OCI-LY7 (cell line): ENCODE data around the gene DCAF7. TPM values are rescaled to one million over a fixed set of nuclear protein-coding genes. Genes with fewer than 3 reads are reported as not detected.

Source experiments
- BruUV-seq: library from RNA; stranded (reverse); fragments of 400-500 nt; replicated peaks from 2 replicates; lab custom pipeline; 2021; lab: Mats Ljungman, UMichigan
- CTCF ChIA-PET: fragments of 300-600 bp; sonication (Branson Sonifier 250); formaldehyde crosslinking; loops from one replicate; lab custom pipeline; 2022; ENCODE audit warnings: antibody characterized with exemption; ENCODE audit not compliant: unreplicated experiment; lab: Charles Lee
- POLR2A ChIA-PET: fragments of 300-600 bp; sonication (Branson Sonifier 250); formaldehyde crosslinking; loops from one replicate; lab custom pipeline; 2022; ENCODE audit warnings: antibody characterized with exemption; lab: Charles Lee
- DNase-seq: peaks from one replicate; pipeline ENCODE4 v3.0.0-alpha.2; 2015; ENCODE audit warnings: low spot score
- H2AFZ ChIP-seq: fragments of 200-600 bp; sonication (generic), shearing (Covaris generic); 2 replicates; pipeline ENCODE4 v1.6.1; 2014; ENCODE audit warnings: mild to moderate bottlenecking, antibody characterized with exemption, low read length, moderate library complexity
- H3K27ac ChIP-seq: fragments of 200-600 bp; sonication (generic); 2 replicates; pipeline ENCODE4 v1.5.1; 2014; ENCODE audit warnings: mixed run types, low read depth, mild to moderate bottlenecking, moderate library complexity, low read length, inconsistent platforms; ENCODE audit not compliant: poor library complexity, severe bottlenecking
- H3K36me3 ChIP-seq: fragments of 200-600 bp; sonication (generic); 2 replicates; pipeline ENCODE4 v1.6.1; 2014; ENCODE audit warnings: mild to moderate bottlenecking, antibody characterized with exemption, low read length, moderate library complexity, mixed read lengths; ENCODE audit not compliant: insufficient read depth
- H3K4me1 ChIP-seq: fragments of 200-600 bp; sonication (generic); 2 replicates; pipeline ENCODE4 v1.5.1; 2014; ENCODE audit warnings: mild to moderate bottlenecking, low read length; ENCODE audit not compliant: insufficient read depth, poor library complexity, severe bottlenecking
- H3K4me2 ChIP-seq: fragments of 200-600 bp; sonication (generic); 2 replicates; pipeline ENCODE4 v1.6.1; 2014; ENCODE audit warnings: mild to moderate bottlenecking, low read length
- H3K4me3 ChIP-seq: fragments of 200-600 bp; sonication (generic); 2 replicates; pipeline ENCODE4 v1.5.1; 2014; ENCODE audit warnings: mild to moderate bottlenecking, low read depth, low read length; ENCODE audit not compliant: poor library complexity, severe bottlenecking
- H3K79me2 ChIP-seq: fragments of 200-600 bp; sonication (generic); 2 replicates; pipeline ENCODE4 v1.6.1; 2016; ENCODE audit warnings: low read depth, mild to moderate bottlenecking, low read length, moderate library complexity, mixed read lengths; ENCODE audit not compliant: insufficient read depth
- H3K9me2 ChIP-seq: fragments of 200-600 bp; sonication (generic); 2 replicates; pipeline ENCODE4 v1.6.1; 2016; ENCODE audit warnings: mild to moderate bottlenecking, low read length, mixed read lengths; ENCODE audit not compliant: insufficient read depth
- H3K9me3 ChIP-seq: fragments of 200-600 bp; sonication (generic); 2 replicates; pipeline ENCODE4 v1.6.1; 2014; ENCODE audit warnings: mild to moderate bottlenecking, mixed run types, low read length, mixed read lengths
- H4K20me1 ChIP-seq: fragments of 200-600 bp; sonication (generic); 2 replicates; pipeline ENCODE4 v1.6.1; 2014; ENCODE audit warnings: mild to moderate bottlenecking, antibody characterized with exemption, low read length, moderate library complexity, mixed read lengths; ENCODE audit not compliant: insufficient read depth
- EZH2phosphoT487 ChIP-seq: fragments of 200-600 bp; sonication (generic); IDR thresholded peaks from 2 replicates; pipeline ENCODE4 v1.6.1; 2018; ENCODE audit warnings: low read depth, borderline replicate concordance, mild to moderate bottlenecking, mixed run types, antibody characterized with exemption, low read length, moderate library complexity, mixed read lengths
- intact Hi-C: fragments of 100-400 bp; cut with micrococcal nuclease; formaldehyde crosslinking; loops from one replicate; pipeline ENCODE4 v1.10.0; 2022; ENCODE audit not compliant: unreplicated experiment
- total RNA-seq, 2 experiments: library from RNA; depleted of rRNA in 1 of 2; stranded (reverse); fragments of >200 nt in 1 of 2; shearing (Covaris generic) in 1 of 2; gene quantifications; 2 replicates each; pipeline ENCODE4 v1.2.3, GENCODE V29; 2014 to 2022
- TF ChIP-seq, protein P1 (sequence below): fragments of 200-600 bp; sonication (generic); conservative IDR thresholded peaks from 2 replicates; pipeline ENCODE4 v1.5.1; 2014; ENCODE audit warnings: mild to moderate bottlenecking, antibody characterized with exemption, low read length, moderate library complexity, mixed read lengths

DCAF7 gene
- total RNA-seq, 2 experiments from 2014 or later: 46.4 to 121 TPM

DNA sequence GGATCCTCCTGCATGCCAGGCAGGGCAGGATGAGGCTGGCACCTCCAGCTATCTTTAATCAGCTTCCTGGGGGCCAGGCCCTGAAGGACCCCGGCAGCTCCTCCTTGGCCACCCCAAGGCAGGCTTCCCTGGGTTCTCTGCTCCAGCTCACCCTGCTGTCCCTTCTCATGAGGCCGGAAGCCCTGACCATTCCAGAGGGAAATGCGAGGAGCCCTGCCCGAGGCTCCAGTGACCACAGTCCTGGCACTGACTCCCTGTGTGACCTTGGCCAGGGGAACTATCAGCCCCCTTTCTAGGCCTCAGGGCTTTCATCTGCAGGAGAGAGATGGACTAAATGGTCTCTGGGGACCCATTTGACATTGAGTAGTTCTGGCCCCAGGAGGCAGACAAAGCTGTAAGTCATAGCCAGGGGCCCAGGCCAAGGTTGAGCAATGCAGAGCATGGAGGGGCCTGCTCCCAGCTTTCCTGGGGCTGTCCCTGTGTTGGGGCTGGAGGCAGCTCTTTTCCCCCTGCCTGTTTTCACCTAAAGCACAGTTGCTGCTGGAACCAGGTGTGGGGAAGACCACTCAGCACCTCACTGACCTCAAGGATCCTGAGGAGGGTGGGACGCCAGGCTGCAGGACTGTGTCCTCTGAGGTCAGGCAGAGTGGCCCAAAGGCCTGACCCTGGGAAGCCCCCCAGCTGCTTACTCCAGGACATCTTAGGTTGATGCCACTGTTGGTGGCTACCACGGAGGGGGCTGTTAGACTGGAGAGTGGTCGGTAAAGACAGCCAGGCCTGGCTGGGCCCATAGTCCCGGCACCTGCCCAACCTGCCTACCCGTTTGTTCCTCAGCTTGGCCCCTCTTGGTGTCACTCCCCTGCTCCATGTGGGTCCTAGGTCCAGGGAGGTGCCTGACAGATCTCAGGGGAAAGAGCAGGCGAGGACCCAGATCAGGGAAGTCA, 19.0 kb upstream of the DCAF7 start:
- H3K36me3 ChIP-seq: no peaks in the 10 kb centered on the region
- ChIA-PET POLR2A (interaction anchor here (0.8 kb wide), 1 partner anchor 35 kb away, joined by 3 read pairs; no protein-coding TSS in a partner anchor), CTCF (no interaction called here)
- no peak overlapping the region for H3K4me3 ChIP-seq
- no peaks in the 10 kb centered on the region for H3K9me2 ChIP-seq
- H2AFZ ChIP-seq: no peak overlapping the region
- no peaks in the 10 kb centered on the region for H3K9me3 ChIP-seq
- no peak overlapping the region for H3K27ac ChIP-seq
- intact Hi-C loops: no loop called here
- TF ChIP-seq EZH2phosphoT487: no peak
- TF ChIP-seq, protein P1, sequence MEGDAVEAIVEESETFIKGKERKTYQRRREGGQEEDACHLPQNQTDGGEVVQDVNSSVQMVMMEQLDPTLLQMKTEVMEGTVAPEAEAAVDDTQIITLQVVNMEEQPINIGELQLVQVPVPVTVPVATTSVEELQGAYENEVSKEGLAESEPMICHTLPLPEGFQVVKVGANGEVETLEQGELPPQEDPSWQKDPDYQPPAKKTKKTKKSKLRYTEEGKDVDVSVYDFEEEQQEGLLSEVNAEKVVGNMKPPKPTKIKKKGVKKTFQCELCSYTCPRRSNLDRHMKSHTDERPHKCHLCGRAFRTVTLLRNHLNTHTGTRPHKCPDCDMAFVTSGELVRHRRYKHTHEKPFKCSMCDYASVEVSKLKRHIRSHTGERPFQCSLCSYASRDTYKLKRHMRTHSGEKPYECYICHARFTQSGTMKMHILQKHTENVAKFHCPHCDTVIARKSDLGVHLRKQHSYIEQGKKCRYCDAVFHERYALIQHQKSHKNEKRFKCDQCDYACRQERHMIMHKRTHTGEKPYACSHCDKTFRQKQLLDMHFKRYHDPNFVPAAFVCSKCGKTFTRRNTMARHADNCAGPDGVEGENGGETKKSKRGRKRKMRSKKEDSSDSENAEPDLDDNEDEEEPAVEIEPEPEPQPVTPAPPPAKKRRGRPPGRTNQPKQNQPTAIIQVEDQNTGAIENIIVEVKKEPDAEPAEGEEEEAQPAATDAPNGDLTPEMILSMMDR: no peak
- H3K4me2 ChIP-seq: no peak overlapping the region
- no TSS peak for BruUV-seq
- DNase-seq: no peak
- H3K79me2 ChIP-seq: no peaks in the 10 kb centered on the region
- H4K20me1 ChIP-seq: no peaks in the 10 kb centered on the region
- H3K4me1 ChIP-seq: no peaks in the 10 kb centered on the region

DNA sequence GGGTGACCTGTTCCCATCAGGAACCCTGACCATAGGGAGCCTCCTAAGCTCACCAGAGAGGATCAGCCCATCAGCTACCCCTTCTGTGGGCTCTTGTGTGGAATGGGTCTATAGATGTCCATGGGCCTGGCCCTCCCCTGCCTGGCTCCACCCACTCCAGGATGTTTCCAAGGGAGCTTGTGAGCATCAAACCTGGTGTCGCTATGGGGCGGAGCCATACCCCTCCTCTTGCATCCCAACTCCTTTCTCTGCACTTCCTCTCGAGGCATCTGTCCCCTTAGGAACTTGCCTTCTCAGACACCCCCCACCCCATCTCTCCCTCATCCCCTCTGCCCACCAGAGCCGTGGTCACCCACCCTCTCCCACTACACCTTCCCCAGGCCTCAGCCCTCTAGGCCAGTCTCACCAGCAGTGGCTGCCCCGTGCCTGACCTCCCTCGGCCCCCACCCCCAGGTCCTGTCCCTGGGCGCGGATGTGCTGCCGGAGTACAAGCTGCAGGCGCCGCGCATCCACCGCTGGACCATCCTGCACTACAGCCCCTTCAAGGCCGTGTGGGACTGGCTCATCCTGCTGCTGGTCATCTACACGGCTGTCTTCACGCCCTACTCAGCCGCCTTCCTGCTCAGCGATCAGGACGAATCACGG, 16.7 kb upstream of the DCAF7 start:
- no peaks in the 10 kb centered on the region for H4K20me1 ChIP-seq
- H3K4me3 ChIP-seq: no peak overlapping the region
- POLR2A ChIA-PET: interaction anchor here (0.6 kb wide), 3 partner anchors 13 to 860 kb away, joined by 3 to 8 read pairs (median 3); no protein-coding TSS in a partner anchor
- intact Hi-C loops: no loop called here
- H3K4me2 ChIP-seq: no peak overlapping the region
- no peaks in the 10 kb centered on the region for H3K9me2 ChIP-seq
- no peaks in the 10 kb centered on the region for H3K79me2 ChIP-seq
- DNase-seq: no peak
- H2AFZ ChIP-seq: no peak overlapping the region
- CTCF ChIA-PET: no interaction called here
- no peaks in the 10 kb centered on the region for H3K36me3 ChIP-seq
- H3K4me1 ChIP-seq: no peaks in the 10 kb centered on the region
- H3K27ac ChIP-seq: no peak overlapping the region
- no peak for TF ChIP-seq EZH2phosphoT487
- TF ChIP-seq, protein P1: no peak
- no TSS peak for BruUV-seq
- H3K9me3 ChIP-seq: no peaks in the 10 kb centered on the region
